Activated CD8-positive, alpha-beta T cell treated with anti-CD3 and anti-CD28 coated beads, Interleukin-2, amount 10 ng/mL, durations not matched to agents 7 days and 5 days (primary cell): ENCODE data around the gene NDUFAF3. TPM values are rescaled to one million over a fixed set of nuclear protein-coding genes. Genes with fewer than 3 reads are reported as not detected.
"Not testable (repeated sequence)": the region's sequence is repeated elsewhere in the genome, so short reads cannot be mapped to it uniquely, and the experiment has no call there.

Experiments used
- ATAC-seq: fragments of 150-1000 bp; cut with Tn5 transposase; one replicate; pipeline ENCODE4 v1.10.0; 2021; ENCODE audit warnings: moderate library complexity
- CTCF ChIA-PET: fragments of 350-600 bp; sonication (Branson Sonifier 250); formaldehyde crosslinking; loops from one replicate; lab custom pipeline; 2021; ENCODE audit warnings: antibody characterized with exemption; lab: Charles Lee
- POLR2A ChIA-PET: fragments of 350-600 bp; sonication (Branson Sonifier 250); formaldehyde crosslinking; loops from one replicate; lab custom pipeline; 2021; ENCODE audit warnings: antibody characterized with exemption; lab: Charles Lee
- DNase-seq: peaks from one replicate; pipeline ENCODE4 v3.0.0-alpha.2; 2020
- H3K27ac Mint-ChIP-seq: one replicate; pipeline ENCODE4 v1.8.0; 2021; ENCODE audit warnings: mild to moderate bottlenecking, mixed read lengths
- H3K27me3 Mint-ChIP-seq: one replicate; pipeline ENCODE4 v1.8.0; 2021; ENCODE audit warnings: low read depth, mixed read lengths
- H3K36me3 Mint-ChIP-seq: one replicate; pipeline ENCODE4 v1.8.0; 2021; ENCODE audit warnings: low read depth, mixed read lengths
- H3K4me1 Mint-ChIP-seq: one replicate; pipeline ENCODE4 v1.8.0; 2021; ENCODE audit warnings: low read depth, mixed read lengths
- H3K4me3 Mint-ChIP-seq: one replicate; pipeline ENCODE4 v1.8.0; 2021; ENCODE audit warnings: mild to moderate bottlenecking, mixed read lengths
- H3K9me3 Mint-ChIP-seq: one replicate; pipeline ENCODE4 v1.8.0; 2022; ENCODE audit warnings: mixed read lengths; ENCODE audit not compliant: insufficient read depth
- total RNA-seq, 2 experiments: library from RNA; stranded (reverse); gene quantifications; one replicate each; pipeline ENCODE4 v1.2.3, GENCODE V29; 2021

NDUFAF3 gene
- total RNA-seq, 2 experiments from 2014 or later: 92.1 to 93.7 TPM

DNA sequence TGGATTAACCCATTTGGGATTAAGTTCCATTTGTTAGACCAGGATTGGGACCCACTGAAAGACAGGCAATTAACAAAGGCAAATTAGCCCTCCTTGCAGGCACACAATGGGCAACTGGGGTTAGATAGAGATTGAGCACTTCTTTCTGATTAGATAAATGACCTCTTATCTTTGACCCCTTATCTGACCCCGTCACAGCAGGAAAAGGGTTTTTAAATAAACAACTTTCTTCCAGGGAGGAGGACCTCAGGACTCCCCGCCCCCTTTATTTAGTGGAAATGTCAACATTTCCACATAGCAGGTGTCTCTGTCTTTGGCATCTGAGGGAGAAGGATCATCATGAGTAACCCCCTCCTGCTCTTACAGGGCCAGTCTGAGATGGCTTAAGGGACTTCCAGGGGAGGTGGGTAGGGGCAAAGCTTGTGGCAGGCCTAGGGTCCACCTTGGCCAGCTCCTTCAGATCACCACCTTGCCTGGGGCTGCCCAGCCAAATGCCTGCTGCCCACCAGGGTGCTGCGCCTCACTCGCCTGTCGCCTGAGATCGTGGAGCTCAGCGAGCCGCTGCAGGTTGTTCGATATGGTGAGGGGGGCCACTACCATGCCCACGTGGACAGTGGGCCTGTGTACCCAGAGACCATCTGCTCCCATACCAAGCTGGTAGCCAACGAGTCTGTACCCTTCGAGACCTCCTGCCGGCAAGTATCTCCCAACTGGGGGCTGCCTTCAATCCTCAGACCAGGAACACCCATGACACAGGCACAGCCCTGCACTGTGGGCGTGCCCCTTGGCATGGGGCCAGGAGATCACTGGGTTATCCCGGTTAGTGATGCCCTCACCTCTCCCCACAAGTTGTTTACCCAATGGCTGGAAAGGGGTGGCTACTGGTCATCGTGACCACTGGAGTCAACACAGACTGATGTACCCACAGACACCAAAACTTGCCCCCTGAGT, 17.3 kb upstream of the NDUFAF3 start:
- no peak overlapping the region for H3K27ac Mint-ChIP-seq
- no peaks in the 10 kb centered on the region for H3K27me3 Mint-ChIP-seq
- CTCF ChIA-PET: interaction anchor here (0.7 kb wide), 1 partner anchor 17 kb away, joined by 4 read pairs; no protein-coding TSS in a partner anchor
- POLR2A ChIA-PET: interaction anchor here (5.9 kb wide), 2 partner anchors 15 to 16 kb away, joined by 73 to 160 read pairs; partner anchors contain the start of genes DALRD3, NDUFAF3 and P4HTM
- DNase-seq (no peak), ATAC-seq (no peak)
- no peak overlapping the region for H3K4me3 Mint-ChIP-seq
- H3K4me1 Mint-ChIP-seq: peaks cover 28% of the 10 kb centered on the region
- peaks cover 14% of the 10 kb centered on the region for H3K36me3 Mint-ChIP-seq
- H3K9me3 Mint-ChIP-seq: no peaks in the 10 kb centered on the region

DNA sequence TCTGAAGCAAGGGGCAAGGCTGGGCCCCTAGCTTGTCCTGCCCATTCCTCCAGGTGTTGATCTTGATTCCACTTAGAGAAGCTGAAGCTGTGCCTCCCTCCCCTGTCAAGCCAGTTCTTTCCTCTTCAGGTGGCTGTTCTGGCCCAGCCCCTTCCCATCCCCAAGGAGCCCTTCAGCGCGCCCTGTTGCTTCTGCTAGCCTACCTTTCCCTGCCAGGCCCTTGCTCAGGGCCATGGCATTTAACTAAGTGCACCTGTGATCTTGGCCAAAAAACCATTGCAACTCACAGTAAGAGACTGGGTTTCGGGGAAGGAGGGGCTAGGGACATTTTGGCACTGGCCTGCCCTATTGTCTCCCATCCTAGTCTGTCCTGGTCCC, 16.6 kb upstream of the NDUFAF3 start:
- no peaks in the 10 kb centered on the region for H3K9me3 Mint-ChIP-seq
- POLR2A ChIA-PET: interaction anchor here (5.9 kb wide), 2 partner anchors 14 to 16 kb away, joined by 73 to 160 read pairs; partner anchors contain the start of genes DALRD3, NDUFAF3 and P4HTM

DNA sequence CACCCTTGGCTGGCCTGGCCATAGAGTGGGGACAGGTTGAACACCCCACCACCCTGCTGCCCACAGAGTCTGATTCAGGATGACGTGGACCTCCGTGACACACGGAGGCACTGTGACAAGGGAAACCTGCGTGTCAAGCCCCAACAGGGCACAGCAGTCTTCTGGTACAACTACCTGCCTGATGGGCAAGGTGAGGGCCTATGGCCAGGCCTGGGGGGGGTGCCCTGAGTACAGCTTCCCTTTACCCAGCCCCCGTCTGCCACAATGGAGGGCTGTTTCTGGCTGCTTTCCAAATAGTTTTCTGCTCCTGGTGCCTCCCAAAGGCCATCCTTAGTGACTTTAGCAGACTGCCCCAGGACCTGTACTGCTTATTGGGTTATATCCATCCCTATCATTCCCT, 15.9 kb upstream of the NDUFAF3 start:
- ChIA-PET POLR2A (interaction anchor here (1.4 to 5.9 kb wide), 5 partner anchors 9 to 334 kb away, joined by 6 to 160 read pairs (median 21); partner anchors contain the start of genes DALRD3, IMPDH2, NDUFAF3 and P4HTM), CTCF (interaction anchor here (4.4 to 19.2 kb wide), 2 partner anchors 13 to 15 kb away, joined by 92 to 319 read pairs; partner anchors contain the start of genes DALRD3, NDUFAF3 and P4HTM)
- Mint-ChIP-seq H3K4me1 (peaks cover 28% of the 10 kb centered on the region), H3K9me3 (no peaks in the 10 kb centered on the region), H3K27me3 (no peaks in the 10 kb centered on the region), H3K27ac (peak overlapping the region; percentile 100), H3K4me3 (peak overlapping the region; percentile 100), H3K36me3 (peaks cover 14% of the 10 kb centered on the region)
- ATAC-seq (no peak), DNase-seq (no peak)

More for the DNA sequence above, 16.6 kb upstream of the NDUFAF3 start:
- Mint-ChIP-seq H3K4me3 (no peak overlapping the region), H3K4me1 (peaks cover 28% of the 10 kb centered on the region), H3K36me3 (peaks cover 14% of the 10 kb centered on the region), H3K27me3 (no peaks in the 10 kb centered on the region), H3K27ac (no peak overlapping the region)
- DNase-seq (no peak), ATAC-seq (no peak)
- CTCF ChIA-PET: no interaction called here

- ChIA-PET CTCF (interaction anchor here (0.6 to 19.2 kb wide), 9 partner anchors 12 to 290 kb away, joined by 3 to 319 read pairs (median 5); partner anchors contain the start of genes ARIH2, DALRD3, IP6K2 and NDUFAF3), POLR2A (interaction anchor here (0.6 to 5.9 kb wide), 21 partner anchors 10 to 334 kb away, joined by 3 to 160 read pairs (median 4); partner anchors contain the start of genes DALRD3, IMPDH2, IP6K2 and NDUFAF3)
- H3K27ac Mint-ChIP-seq: peak overlapping the region; percentile 100
- ATAC-seq (peak; percentile 0), DNase-seq (no peak)
- peak overlapping the region; percentile 100 for H3K4me3 Mint-ChIP-seq
- H3K9me3 Mint-ChIP-seq: no peaks in the 10 kb centered on the region
- no peaks in the 10 kb centered on the region for H3K27me3 Mint-ChIP-seq
- peaks cover 28% of the 10 kb centered on the region for H3K4me1 Mint-ChIP-seq
- H3K36me3 Mint-ChIP-seq: peaks cover 14% of the 10 kb centered on the region
Measured at GRCh38 chr3:49006408-49007067, 15.4 kb upstream of the NDUFAF3 start.

DNA sequence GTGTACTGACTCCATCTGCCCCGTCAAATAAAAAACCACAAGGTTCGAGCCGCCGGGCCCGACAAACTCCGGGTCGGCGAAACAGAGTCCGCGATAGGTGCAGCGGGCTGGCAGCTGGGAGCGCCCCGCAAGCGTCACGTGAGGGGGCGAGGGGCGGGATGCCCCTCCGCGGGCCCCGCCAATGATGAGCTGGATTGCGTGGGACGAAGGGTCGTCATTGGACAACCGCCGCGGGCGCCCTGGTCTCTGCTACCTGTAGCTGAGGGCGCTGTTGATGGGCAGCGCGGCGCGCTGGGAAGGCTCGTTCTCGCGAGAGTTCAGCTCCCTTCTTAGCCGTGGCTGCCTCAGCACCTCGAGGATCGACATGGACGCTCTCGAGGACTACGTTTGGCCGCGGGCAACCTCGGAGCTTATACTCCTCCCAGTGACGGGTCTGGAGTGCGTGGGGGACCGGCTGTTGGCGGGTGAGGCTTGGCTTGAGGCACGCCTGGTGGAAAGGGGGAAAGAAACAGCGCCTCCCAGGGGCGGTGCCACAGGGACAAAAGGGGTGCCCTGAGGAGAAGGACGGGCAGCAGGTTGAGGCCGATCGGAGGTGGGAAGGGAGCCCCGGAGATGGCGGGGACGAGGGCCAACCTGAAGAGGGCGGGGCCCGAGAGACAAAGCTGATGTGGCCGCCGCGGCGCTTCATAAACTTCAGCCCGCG, 14.7 kb upstream of the NDUFAF3 start, which contains the start of gene WDR6:
Gene WDR6 (plus strand): TSS at position 324 of the 703 bp plus-strand sequence. CDS start 41 bp downstream, at position 365.
- H3K27me3 Mint-ChIP-seq: no peaks in the 10 kb centered on the region
- POLR2A ChIA-PET: interaction anchor here (0.6 to 5.9 kb wide), 22 partner anchors 10 to 333 kb away, joined by 3 to 160 read pairs (median 4); partner anchors contain the start of genes DALRD3, IMPDH2, IP6K2 and NDUFAF3
- H3K27ac Mint-ChIP-seq: peak within 1 kb of the TSS; percentile 100
- H3K4me1 Mint-ChIP-seq: peaks cover 31% of the 10 kb centered on the region
- H3K4me3 Mint-ChIP-seq: peak within 1 kb of the TSS; percentile 100
- peak; percentile 94 for ATAC-seq
- no peaks in the 10 kb centered on the region for H3K9me3 Mint-ChIP-seq
- DNase-seq: peak; percentile 99
- peaks cover 20% of the 10 kb centered on the region for H3K36me3 Mint-ChIP-seq
- CTCF ChIA-PET: interaction anchor here (0.6 to 19.2 kb wide), 9 partner anchors 11 to 290 kb away, joined by 3 to 319 read pairs (median 5); partner anchors contain the start of genes ARIH2, DALRD3, IP6K2 and NDUFAF3

DNA sequence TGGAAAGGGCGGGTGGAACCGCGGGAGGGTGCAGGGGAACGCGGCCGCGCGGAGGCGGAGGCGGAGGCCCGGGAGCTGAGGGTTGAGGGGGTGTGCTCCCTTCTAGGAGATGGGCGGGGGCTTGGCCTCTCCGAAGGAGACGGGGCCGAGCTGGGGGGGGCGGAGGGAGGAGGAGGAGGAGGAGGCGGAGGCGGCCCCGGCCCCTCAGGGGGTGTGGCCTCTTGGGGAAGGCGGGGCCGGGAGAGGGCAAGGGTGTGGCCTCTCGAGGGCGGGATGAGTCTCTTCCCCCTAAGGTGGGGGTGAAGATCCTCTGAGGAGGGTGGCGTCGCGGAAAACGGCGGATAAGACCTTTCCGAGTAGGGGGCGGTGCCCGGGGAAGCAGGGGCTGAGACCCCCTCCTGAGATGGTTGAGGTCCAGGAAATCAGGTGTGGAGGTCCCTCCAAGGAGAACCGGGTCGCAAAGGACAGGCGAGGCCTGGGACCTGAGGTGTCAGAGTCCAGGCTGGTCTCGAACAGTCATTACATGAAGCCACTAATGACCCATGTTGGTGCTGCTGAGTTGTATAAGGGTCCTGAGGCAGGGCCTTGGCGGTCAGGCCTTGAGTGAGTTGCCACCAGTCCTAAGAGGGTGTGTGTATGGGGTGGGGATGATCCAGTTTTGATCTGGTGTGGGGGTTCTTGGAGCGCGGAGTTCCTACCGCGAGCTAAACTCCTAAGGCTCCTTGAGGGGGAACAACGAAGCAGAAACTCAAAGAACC, 14.0 kb upstream of the NDUFAF3 start:
- Mint-ChIP-seq H3K4me3 (peak overlapping the region; percentile 100), H3K27ac (peak overlapping the region; percentile 100), H3K9me3 (no peaks in the 10 kb centered on the region), H3K4me1 (peaks cover 29% of the 10 kb centered on the region), H3K36me3 (peaks cover 24% of the 10 kb centered on the region), H3K27me3 (no peaks in the 10 kb centered on the region)
- CTCF ChIA-PET: interaction anchor here (0.9 to 19.2 kb wide), 6 partner anchors 11 to 291 kb away, joined by 4 to 319 read pairs (median 8); partner anchors contain the start of genes ARIH2, DALRD3, IP6K2 and NDUFAF3
- DNase-seq: peak; percentile 93
- peak; percentile 73 for ATAC-seq
- POLR2A ChIA-PET: interaction anchor here (0.6 to 5.9 kb wide), 15 partner anchors 11 to 292 kb away, joined by 3 to 160 read pairs (median 4); partner anchors contain the start of genes DALRD3, IMPDH2, IP6K2 and NDUFAF3

DNA sequence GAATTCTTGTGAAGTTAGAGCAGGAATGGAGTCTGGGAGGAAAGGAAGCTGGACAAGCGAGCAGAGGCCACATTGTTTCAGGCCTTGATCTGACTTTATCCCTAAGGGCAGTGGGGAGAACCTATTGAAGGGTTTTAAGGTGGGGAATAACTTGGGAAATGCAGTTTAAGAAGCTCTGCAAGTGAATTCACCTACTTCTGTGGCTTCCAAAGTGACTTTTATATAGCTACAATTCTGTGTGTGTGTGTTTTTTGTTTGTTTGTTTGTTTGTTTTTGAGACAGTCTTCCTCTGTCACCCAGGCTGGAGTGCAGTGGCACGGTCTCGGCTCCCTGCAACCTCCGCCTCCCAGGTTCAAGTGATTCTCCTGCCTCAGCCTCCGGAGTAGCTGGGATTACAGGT, 13.3 kb upstream of the NDUFAF3 start:
- H3K27me3 Mint-ChIP-seq, DNase-seq, H3K9me3 Mint-ChIP-seq, ATAC-seq: not testable (repeated sequence)
- POLR2A ChIA-PET: interaction anchor here (3.1 to 5.9 kb wide), 4 partner anchors 11 to 20 kb away, joined by 16 to 160 read pairs (median 47); partner anchors contain the start of genes DALRD3, IMPDH2, NDUFAF3 and P4HTM
- Mint-ChIP-seq H3K36me3 (peaks cover 24% of the 10 kb centered on the region), H3K27ac (peak overlapping the region; percentile 100), H3K4me3 (peak overlapping the region; percentile 100), H3K4me1 (peaks cover 29% of the 10 kb centered on the region)
- CTCF ChIA-PET: interaction anchor here (0.9 to 19.2 kb wide), 3 partner anchors 10 to 292 kb away, joined by 4 to 319 read pairs (median 92); partner anchors contain the start of genes DALRD3, IP6K2, NDUFAF3 and P4HTM

- peak overlapping the region; percentile 68 for H3K27ac Mint-ChIP-seq
- ChIA-PET CTCF (interaction anchor here (4.4 to 19.2 kb wide), 2 partner anchors 9 to 19 kb away, joined by 92 to 319 read pairs; partner anchors contain the start of genes DALRD3, NDUFAF3 and P4HTM), POLR2A (interaction anchor here (0.6 to 5.9 kb wide), 4 partner anchors 10 to 403 kb away, joined by 3 to 160 read pairs (median 44); partner anchors contain the start of genes DALRD3, IMPDH2, NDUFAF3 and P4HTM)
- DNase-seq (no peak), ATAC-seq (no peak)
- no peaks in the 10 kb centered on the region for H3K27me3 Mint-ChIP-seq
- no peak overlapping the region for H3K4me3 Mint-ChIP-seq
- H3K4me1 Mint-ChIP-seq: peaks cover 33% of the 10 kb centered on the region
- H3K36me3 Mint-ChIP-seq: peaks cover 25% of the 10 kb centered on the region
- H3K9me3 Mint-ChIP-seq: no peaks in the 10 kb centered on the region
Measured at GRCh38 chr3:49009396-49009795, 12.5 kb upstream of the NDUFAF3 start.

GRCh38 chr3:49012441-49013017, 9.4 kb upstream of the NDUFAF3 start:
- no peak overlapping the region for H3K4me3 Mint-ChIP-seq
- no peak for DNase-seq
- H3K27me3 Mint-ChIP-seq: no peaks in the 10 kb centered on the region
- peaks cover 38% of the 10 kb centered on the region for H3K4me1 Mint-ChIP-seq
- H3K9me3 Mint-ChIP-seq: no peaks in the 10 kb centered on the region
- H3K27ac Mint-ChIP-seq: no peak overlapping the region
- ATAC-seq: no peak
- peaks cover 43% of the 10 kb centered on the region for H3K36me3 Mint-ChIP-seq
- ChIA-PET CTCF (interaction anchor here (3.0 to 19.2 kb wide), 2 partner anchors 9 to 22 kb away, joined by 22 to 319 read pairs; partner anchors contain the start of genes NDUFAF3 and P4HTM), POLR2A (interaction anchor here (0.7 to 3.4 kb wide), 4 partner anchors 9 to 23 kb away, joined by 3 to 27 read pairs (median 3); partner anchors contain the start of genes IMPDH2 and NDUFAF3)
